Measurements from ENCODE around the gene DACH2.

Gene DACH2

GRCh38 chrX:86192827-86193226 is 44.6 kb downstream of the DACH2 start:
- H3K4me3 ChIP-seq (ENCODE audit: low read depth, low read length) = no peak overlapping the region
- no peak for TF ChIP-seq CTCF (IDR thresholded peaks at IDR 0.05; ENCODE audit: control insufficient read depth, extremely low read depth, insufficient read depth)
- DNase-seq (ENCODE audit: low read depth) = no peak

- H3K4me3 ChIP-seq (ENCODE audit: low read depth, low read length) = no peak overlapping the region
- no peak for DNase-seq (ENCODE audit: low read depth)
- TF ChIP-seq CTCF (IDR thresholded peaks at IDR 0.05; ENCODE audit: control insufficient read depth, extremely low read depth, insufficient read depth) = no peak
Measured at GRCh38 chrX:86194758-86195157, 46.5 kb downstream of the DACH2 start.

GRCh38 chrX:86195343-86195742 is 47.1 kb downstream of the DACH2 start:
- H3K4me3 ChIP-seq (ENCODE audit: low read depth, low read length) = no peak overlapping the region
- no peak for TF ChIP-seq CTCF (IDR thresholded peaks at IDR 0.05; ENCODE audit: control insufficient read depth, extremely low read depth, insufficient read depth)
- no peak for DNase-seq (ENCODE audit: low read depth)

GRCh38 chrX:86197815-86198214 is 49.6 kb downstream of the DACH2 start:
- DNase-seq (ENCODE audit: low read depth) = no peak
- no peak for TF ChIP-seq CTCF (IDR thresholded peaks at IDR 0.05; ENCODE audit: control insufficient read depth, extremely low read depth, insufficient read depth)
- H3K4me3 ChIP-seq (ENCODE audit: low read depth, low read length) = no peak overlapping the region

- DNase-seq (ENCODE audit: low read depth) = no peak
- no peak overlapping the region for H3K4me3 ChIP-seq (ENCODE audit: low read depth, low read length)
- no peak for TF ChIP-seq CTCF (IDR thresholded peaks at IDR 0.05; ENCODE audit: control insufficient read depth, extremely low read depth, insufficient read depth)
Measured at GRCh38 chrX:86210772-86211171, 62.5 kb downstream of the DACH2 start.

GRCh38 chrX:86215260-86215659 is 67.0 kb downstream of the DACH2 start:
- no peak overlapping the region for H3K4me3 ChIP-seq (ENCODE audit: low read depth, low read length)
- DNase-seq (ENCODE audit: low read depth) = no peak
- TF ChIP-seq CTCF (IDR thresholded peaks at IDR 0.05; ENCODE audit: control insufficient read depth, extremely low read depth, insufficient read depth) = no peak

GRCh38 chrX:86237482-86237881 is 89.2 kb downstream of the DACH2 start:
- TF ChIP-seq CTCF (IDR thresholded peaks at IDR 0.05; ENCODE audit: control insufficient read depth, extremely low read depth, insufficient read depth) = no peak
- no peak for DNase-seq (ENCODE audit: low read depth)
- no peak overlapping the region for H3K4me3 ChIP-seq (ENCODE audit: low read depth, low read length)
